GM10266 (cell line): Measurements from ENCODE around the gene PPFIBP2.

Experiments used
- DNase-seq: peaks from one replicate; pipeline ENCODE4 v3.0.0; 2012; ENCODE audit errors: extremely low spot score
- TF ChIP-seq, protein P1 (sequence below): IDR thresholded peaks from 2 replicates; pipeline ENCODE4 v1.5.1; 2012; ENCODE audit warnings: mild to moderate bottlenecking, low read depth; ENCODE audit not compliant: control insufficient read depth, insufficient read depth; ENCODE audit errors: missing control alignments

The PPFIBP2 gene

DNA sequence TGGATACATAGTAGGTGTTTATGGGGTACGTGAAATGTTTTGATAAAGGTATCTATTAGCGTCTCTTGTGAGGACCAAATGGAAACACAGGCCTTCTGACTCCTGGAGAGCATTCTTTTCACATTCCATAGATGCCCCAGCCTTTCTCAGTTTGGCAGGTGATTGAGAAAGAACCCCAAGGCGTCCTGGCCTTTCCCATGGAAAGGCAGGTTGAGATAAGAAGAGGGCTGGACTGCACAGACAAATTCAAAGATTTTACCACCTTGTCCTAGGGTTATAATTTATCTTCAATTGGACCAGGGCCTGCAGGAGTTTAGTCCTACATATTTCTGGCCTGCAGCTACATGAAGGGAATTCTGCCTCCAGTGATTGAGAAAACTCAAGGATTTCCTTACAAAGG, 29.2 kb upstream of the PPFIBP2 start:
- no peak for DNase-seq
- TF ChIP-seq, protein P1, sequence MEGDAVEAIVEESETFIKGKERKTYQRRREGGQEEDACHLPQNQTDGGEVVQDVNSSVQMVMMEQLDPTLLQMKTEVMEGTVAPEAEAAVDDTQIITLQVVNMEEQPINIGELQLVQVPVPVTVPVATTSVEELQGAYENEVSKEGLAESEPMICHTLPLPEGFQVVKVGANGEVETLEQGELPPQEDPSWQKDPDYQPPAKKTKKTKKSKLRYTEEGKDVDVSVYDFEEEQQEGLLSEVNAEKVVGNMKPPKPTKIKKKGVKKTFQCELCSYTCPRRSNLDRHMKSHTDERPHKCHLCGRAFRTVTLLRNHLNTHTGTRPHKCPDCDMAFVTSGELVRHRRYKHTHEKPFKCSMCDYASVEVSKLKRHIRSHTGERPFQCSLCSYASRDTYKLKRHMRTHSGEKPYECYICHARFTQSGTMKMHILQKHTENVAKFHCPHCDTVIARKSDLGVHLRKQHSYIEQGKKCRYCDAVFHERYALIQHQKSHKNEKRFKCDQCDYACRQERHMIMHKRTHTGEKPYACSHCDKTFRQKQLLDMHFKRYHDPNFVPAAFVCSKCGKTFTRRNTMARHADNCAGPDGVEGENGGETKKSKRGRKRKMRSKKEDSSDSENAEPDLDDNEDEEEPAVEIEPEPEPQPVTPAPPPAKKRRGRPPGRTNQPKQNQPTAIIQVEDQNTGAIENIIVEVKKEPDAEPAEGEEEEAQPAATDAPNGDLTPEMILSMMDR, result no peak

GRCh38 chr11:7485186-7486097, 28.4 kb upstream of the PPFIBP2 start, which contains the start of gene OLFML1:
Gene OLFML1, plus strand, starts transcription at chr11:7485506. Its CDS starts 370 bp downstream, at chr11:7485876.
- TF ChIP-seq, protein P1, result no peak
- DNase-seq, result no peak

- TF ChIP-seq, protein P1, result no peak
- DNase-seq, result no peak
Observed at GRCh38 chr11:7486098-7486780, 27.6 kb upstream of the PPFIBP2 start.

DNA sequence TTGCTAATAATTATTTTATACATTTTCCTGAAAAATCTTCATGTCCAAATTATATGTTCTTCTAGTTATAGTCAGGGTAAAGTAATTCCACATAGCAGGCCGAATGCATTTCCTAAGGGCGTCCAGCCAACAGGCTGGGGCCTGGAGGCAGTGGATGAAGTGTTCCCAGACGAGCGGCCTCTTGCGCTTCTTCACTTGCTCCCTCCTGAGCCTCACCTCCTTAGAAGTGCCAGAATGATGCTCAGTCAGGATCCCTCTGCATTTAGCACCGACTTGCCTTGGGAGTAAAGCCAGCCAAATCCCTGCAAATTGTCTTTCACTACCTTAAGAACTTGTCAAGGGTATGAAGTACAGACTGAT, 27.0 kb upstream of the PPFIBP2 start:
- TF ChIP-seq, protein P1, result no peak
- DNase-seq, result no peak

DNA sequence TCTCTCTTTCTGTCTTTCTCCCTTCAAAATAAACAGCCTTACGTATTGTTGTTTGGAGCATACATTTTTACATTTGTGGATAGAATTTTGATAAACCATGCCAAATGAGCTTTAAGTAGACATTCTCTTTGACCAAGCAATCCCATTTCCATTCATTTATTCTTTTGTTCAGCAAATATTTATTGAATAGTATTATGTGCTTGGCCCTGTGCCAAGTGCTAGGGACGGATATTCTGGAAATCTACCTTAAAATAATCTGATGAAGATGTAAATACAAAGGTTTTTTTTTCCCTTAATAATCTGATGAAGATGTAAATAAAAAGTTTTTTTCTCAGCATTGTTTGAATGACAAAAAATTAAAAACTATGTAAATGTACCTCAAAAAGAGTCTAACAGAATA, 26.4 kb upstream of the PPFIBP2 start:
- no peak for DNase-seq
- TF ChIP-seq, protein P1, result no peak

DNA sequence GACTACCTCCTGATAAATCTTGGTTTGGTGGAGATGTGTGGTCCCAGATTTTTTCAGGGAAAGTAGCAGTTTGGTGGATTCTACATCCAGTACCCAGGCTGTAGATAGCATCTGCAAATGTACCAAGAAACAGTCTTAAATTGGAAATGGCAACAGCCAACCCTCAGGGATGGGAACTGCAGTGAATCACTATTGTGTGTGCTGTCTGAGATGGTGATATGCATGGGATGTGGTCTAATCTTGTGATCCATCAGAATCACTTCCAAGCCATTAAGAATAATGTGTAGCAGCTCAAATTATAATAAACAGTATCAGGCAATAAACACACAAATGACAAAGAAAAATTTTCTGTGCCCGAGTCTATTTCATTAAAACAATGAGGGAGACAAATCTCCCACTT, 25.1 kb upstream of the PPFIBP2 start:
- DNase-seq, result no peak

More for the DNA sequence above, 25.1 kb upstream of the PPFIBP2 start:
- TF ChIP-seq, protein P1, result no peak
